ENCODE data around the gene TMEM179.

TMEM179 gene

GRCh38 chr14:104554088-104554607 lies 50.4 kb downstream of the TMEM179 start:
- DNase-seq, result no peak

GRCh38 chr14:104553166-104554087 lies 51.1 kb downstream of the TMEM179 start:
- no peak for DNase-seq

- no peak for DNase-seq
These were observed 51.8 kb downstream of the TMEM179 start for GRCh38 chr14:104552738-104553125.

GRCh38 chr14:104551851-104552737 lies 52.5 kb downstream of the TMEM179 start:
- no peak for DNase-seq

GRCh38 chr14:104550861-104551728 lies 53.5 kb downstream of the TMEM179 start:
- DNase-seq, result no peak

- DNase-seq, result no peak
These were observed 54.2 kb downstream of the TMEM179 start for GRCh38 chr14:104550340-104550860.

- DNase-seq, result no peak
These were observed 54.8 kb downstream of the TMEM179 start for GRCh38 chr14:104549536-104550339.

- DNase-seq, result no peak
These were observed 55.6 kb downstream of the TMEM179 start for GRCh38 chr14:104548802-104549535.

GRCh38 chr14:104547998-104548700 lies 56.4 kb downstream of the TMEM179 start:
- no peak for DNase-seq

- DNase-seq, result no peak
These were observed 57.1 kb downstream of the TMEM179 start for GRCh38 chr14:104547310-104547997.

GRCh38 chr14:104546591-104547309 lies 57.8 kb downstream of the TMEM179 start:
- DNase-seq, result no peak

- no peak for DNase-seq
These were observed 58.5 kb downstream of the TMEM179 start for GRCh38 chr14:104545942-104546501.

GRCh38 chr14:104545151-104545941 lies 59.2 kb downstream of the TMEM179 start:
- DNase-seq, result no peak

GRCh38 chr14:104544362-104544961 lies 60.1 kb downstream of the TMEM179 start:
- no peak for DNase-seq

GRCh38 chr14:104542871-104543830 lies 61.4 kb downstream of the TMEM179 start:
- DNase-seq, result no peak
